HepG2 (cell line): ENCODE data around the gene ZNF230. TPM values are rescaled to one million over a fixed set of nuclear protein-coding genes. Genes with fewer than 3 reads are reported as not detected.

Experiments used
- KAT8 ChIP-seq: IDR thresholded peaks from 2 replicates; pipeline ENCODE4 v1.6.1; 2016; ENCODE audit warnings: missing genetic modification reagents, missing compliant biosample characterization
- KDM4B ChIP-seq: sonication (generic); formaldehyde crosslinking; IDR thresholded peaks from 2 replicates; pipeline ENCODE4 v1.4.0; 2020; ENCODE audit warnings: missing genetic modification reagents
- NFIB ChIP-seq: sonication (generic); formaldehyde crosslinking; IDR thresholded peaks from 2 replicates; pipeline ENCODE4 v1.9.0; 2021; ENCODE audit warnings: missing genetic modification reagents, mild to moderate bottlenecking, borderline replicate concordance
- NR2F1 ChIP-seq, 2 experiments: fragments of 450-650 bp in 1 of 2; formaldehyde crosslinking in 1 of 2; IDR thresholded peaks; 2 replicates each; pipeline versions ENCODE4 v1.5.0 to v1.6.1; 2016 to 2020; ENCODE audit warnings: mild to moderate bottlenecking in 1 of 2, missing compliant biosample characterization in 1 of 2, missing genetic modification reagents in 1 of 2, moderate library complexity in 1 of 2
- POLR2G ChIP-seq: fragments of 200-400 bp; formaldehyde crosslinking; IDR thresholded peaks from 2 replicates; pipeline ENCODE4 v1.6.1; 2018; ENCODE audit warnings: mild to moderate bottlenecking, low read depth, low read length, moderate library complexity
- RNF2 ChIP-seq: fragments of 450-650 bp; conservative IDR thresholded peaks from 2 replicates; pipeline ENCODE4 v1.6.1; 2016; ENCODE audit warnings: low read depth
- RXRB ChIP-seq: IDR thresholded peaks from 2 replicates; pipeline ENCODE4 v1.6.1; 2016; ENCODE audit warnings: borderline replicate concordance, missing genetic modification reagents, missing compliant biosample characterization
- SAFB2 ChIP-seq: sonication (generic); formaldehyde crosslinking; IDR thresholded peaks from 2 replicates; pipeline ENCODE4 v1.5.1; 2020; ENCODE audit warnings: missing genetic modification reagents, low read depth, mild to moderate bottlenecking, borderline replicate concordance
- SIN3B ChIP-seq: fragments of 150-350 bp; IDR thresholded peaks from 2 replicates; pipeline ENCODE4 v1.6.1; 2014; ENCODE audit warnings: low read length
- SRSF1 ChIP-seq: fragments of 200-400 bp; formaldehyde crosslinking; optimal IDR thresholded peaks from 2 replicates; pipeline ENCODE3; 2017; ENCODE audit warnings: mild to moderate bottlenecking, low read depth, low read length, moderate library complexity
- ZC3H4 ChIP-seq: sonication (generic); formaldehyde crosslinking; IDR thresholded peaks from 2 replicates; pipeline ENCODE4 v1.4.0; 2020; ENCODE audit warnings: missing genetic modification reagents, borderline replicate concordance
- ZNF337 ChIP-seq: sonication (generic); formaldehyde crosslinking; IDR thresholded peaks from 2 replicates; pipeline ENCODE4 v1.5.1; 2020; ENCODE audit warnings: missing genetic modification reagents, low read depth, mild to moderate bottlenecking, borderline replicate concordance
- ZNF430 ChIP-seq: sonication (generic); formaldehyde crosslinking; IDR thresholded peaks from 2 replicates; pipeline ENCODE4 v1.9.0; 2021; ENCODE audit warnings: mild to moderate bottlenecking, missing genetic modification reagents
- ZNF713 ChIP-seq: sonication (generic); formaldehyde crosslinking; IDR thresholded peaks from 2 replicates; pipeline ENCODE4 v1.4.0; 2020; ENCODE audit warnings: mild to moderate bottlenecking, missing genetic modification reagents
- ZNF782 ChIP-seq: sonication (generic); formaldehyde crosslinking; IDR thresholded peaks from 2 replicates; pipeline ENCODE4 v1.4.0; 2020; ENCODE audit warnings: missing genetic modification reagents, mild to moderate bottlenecking, borderline replicate concordance
- ZSCAN30 ChIP-seq: sonication (generic); formaldehyde crosslinking; IDR thresholded peaks from 2 replicates; pipeline ENCODE4 v1.5.0; 2020; ENCODE audit warnings: mild to moderate bottlenecking, missing genetic modification reagents
- polyA plus RNA-seq, 8 experiments: library from polyadenylated mRNA; depleted of rRNA in 3 of 8; stranded (reverse) in 7 of 8; unstranded in 1 of 8; fragments of >200 nt; fragmentation: Illumina TruSeq in 4 of 8; extraction: Trizol in 4 of 8; gene quantifications; 2 replicates each; pipeline versions ENCODE4 v1.2.1 to v1.2.3, GENCODE V29; 2011 to 2016; ENCODE audit warnings: low read depth in 4 of 8, missing spikeins in 1 of 8, mixed read lengths in 1 of 8; ENCODE audit not compliant: insufficient read depth in 1 of 8
- total RNA-seq, 5 experiments: library from RNA; depleted of rRNA; stranded (reverse); fragments of >200 nt; fragmentation: Illumina TruSeq; extraction: Trizol; gene quantifications; 2 replicates each; pipeline ENCODE4 v1.2.3, GENCODE V29; 2016; ENCODE audit warnings: low read depth in 1 of 5
- TF ChIP-seq, protein P1 (sequence below): sonication (generic); formaldehyde crosslinking; IDR thresholded peaks from 2 replicates; pipeline ENCODE4 v1.4.0; 2020; ENCODE audit warnings: missing genetic modification reagents
- TF ChIP-seq, protein P2 (sequence below): sonication (generic); IDR thresholded peaks from 2 replicates; pipeline ENCODE4 v1.6.1; 2016; ENCODE audit warnings: low read depth, borderline replicate concordance
- TF ChIP-seq, protein P3 (sequence below): sonication (generic); formaldehyde crosslinking; IDR thresholded peaks from 2 replicates; pipeline ENCODE4 v1.4.0; 2020; ENCODE audit warnings: missing genetic modification reagents
- TF ChIP-seq, protein P4 (sequence below): fragments of 450-650 bp; IDR thresholded peaks from 2 replicates; pipeline ENCODE4 v1.6.1; 2016
- TF ChIP-seq, protein P5 (sequence below): sonication (generic); formaldehyde crosslinking; conservative IDR thresholded peaks from 2 replicates; pipeline ENCODE4 v1.4.0; 2020; ENCODE audit warnings: missing genetic modification reagents
- TF ChIP-seq, protein P6 (sequence below): sonication (generic); formaldehyde crosslinking; conservative IDR thresholded peaks from 2 replicates; pipeline ENCODE4 v1.8.1; 2023; ENCODE audit warnings: missing genetic modification reagents

Gene ZNF230
- total and polyA plus RNA-seq, 2 of the 13 experiments (the other 11 are each of a cell fraction or from before 2014, with no cell fraction given) = 2.4 to 5.5 TPM

DNA sequence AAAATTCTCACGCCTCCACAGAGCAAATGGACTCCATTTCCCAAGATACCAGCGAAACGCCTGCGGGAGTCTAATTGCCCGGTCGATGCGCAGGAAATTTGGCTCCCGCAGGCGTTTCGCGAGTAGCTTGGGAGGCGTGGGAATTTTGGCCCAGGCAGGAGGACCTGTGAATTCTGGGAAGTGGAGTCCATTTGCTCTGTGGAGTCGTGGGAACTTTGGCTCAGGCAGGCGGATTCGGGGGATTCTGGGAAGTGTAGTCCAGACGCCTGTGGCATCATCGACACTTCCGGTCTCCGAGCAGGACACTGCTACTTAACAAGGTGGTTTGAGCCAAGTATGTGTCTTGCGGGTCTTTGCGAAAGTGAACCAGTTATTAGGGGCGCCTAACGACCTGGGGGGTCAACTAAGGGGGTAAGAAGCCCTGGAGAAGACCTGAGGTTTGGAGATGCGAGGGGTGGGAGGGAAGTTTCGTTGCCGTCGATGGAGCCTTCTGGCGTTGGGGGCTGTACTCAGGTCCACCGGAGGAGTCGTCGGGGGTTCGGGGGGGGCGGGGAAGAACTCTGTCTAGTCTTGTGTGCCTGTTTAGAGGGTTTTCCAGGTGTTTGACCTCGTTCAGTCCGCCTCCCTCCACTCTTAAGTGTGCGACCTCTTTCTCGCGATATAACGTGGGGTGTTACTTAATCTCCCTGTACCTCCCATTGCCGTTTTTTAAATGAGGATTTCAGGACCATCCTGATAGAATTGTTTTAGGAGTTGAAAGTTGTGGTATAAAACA, 18.7 kb upstream of the ZNF230 start, which contains the start of gene ZNF155 (continued):
- no peak for TF ChIP-seq ZNF782 (CRISPR knock-in tag)
- no peak for TF ChIP-seq NR2F1 (CRISPR knock-in tag; IDR thresholded peaks at IDR 0.05)
- no peak for TF ChIP-seq NFIB (CRISPR knock-in tag)
- no peak for TF ChIP-seq RNF2
- TF ChIP-seq RXRB (CRISPR knock-in tag) = 0 out of 2 replicates have a peak, but pooled peaks have one; percentile 20
- no peak for TF ChIP-seq SAFB2 (CRISPR knock-in tag)
- no peak for TF ChIP-seq KDM4B (CRISPR knock-in tag)
- TF ChIP-seq, protein P1, sequence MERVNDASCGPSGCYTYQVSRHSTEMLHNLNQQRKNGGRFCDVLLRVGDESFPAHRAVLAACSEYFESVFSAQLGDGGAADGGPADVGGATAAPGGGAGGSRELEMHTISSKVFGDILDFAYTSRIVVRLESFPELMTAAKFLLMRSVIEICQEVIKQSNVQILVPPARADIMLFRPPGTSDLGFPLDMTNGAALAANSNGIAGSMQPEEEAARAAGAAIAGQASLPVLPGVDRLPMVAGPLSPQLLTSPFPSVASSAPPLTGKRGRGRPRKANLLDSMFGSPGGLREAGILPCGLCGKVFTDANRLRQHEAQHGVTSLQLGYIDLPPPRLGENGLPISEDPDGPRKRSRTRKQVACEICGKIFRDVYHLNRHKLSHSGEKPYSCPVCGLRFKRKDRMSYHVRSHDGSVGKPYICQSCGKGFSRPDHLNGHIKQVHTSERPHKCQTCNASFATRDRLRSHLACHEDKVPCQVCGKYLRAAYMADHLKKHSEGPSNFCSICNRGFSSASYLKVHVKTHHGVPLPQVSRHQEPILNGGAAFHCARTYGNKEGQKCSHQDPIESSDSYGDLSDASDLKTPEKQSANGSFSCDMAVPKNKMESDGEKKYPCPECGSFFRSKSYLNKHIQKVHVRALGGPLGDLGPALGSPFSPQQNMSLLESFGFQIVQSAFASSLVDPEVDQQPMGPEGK = no peak
- TF ChIP-seq, protein P2, sequence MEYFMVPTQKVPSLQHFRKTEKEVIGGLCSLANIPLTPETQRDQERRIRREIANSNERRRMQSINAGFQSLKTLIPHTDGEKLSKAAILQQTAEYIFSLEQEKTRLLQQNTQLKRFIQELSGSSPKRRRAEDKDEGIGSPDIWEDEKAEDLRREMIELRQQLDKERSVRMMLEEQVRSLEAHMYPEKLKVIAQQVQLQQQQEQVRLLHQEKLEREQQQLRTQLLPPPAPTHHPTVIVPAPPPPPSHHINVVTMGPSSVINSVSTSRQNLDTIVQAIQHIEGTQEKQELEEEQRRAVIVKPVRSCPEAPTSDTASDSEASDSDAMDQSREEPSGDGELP = no peak
- TF ChIP-seq, protein P3, sequence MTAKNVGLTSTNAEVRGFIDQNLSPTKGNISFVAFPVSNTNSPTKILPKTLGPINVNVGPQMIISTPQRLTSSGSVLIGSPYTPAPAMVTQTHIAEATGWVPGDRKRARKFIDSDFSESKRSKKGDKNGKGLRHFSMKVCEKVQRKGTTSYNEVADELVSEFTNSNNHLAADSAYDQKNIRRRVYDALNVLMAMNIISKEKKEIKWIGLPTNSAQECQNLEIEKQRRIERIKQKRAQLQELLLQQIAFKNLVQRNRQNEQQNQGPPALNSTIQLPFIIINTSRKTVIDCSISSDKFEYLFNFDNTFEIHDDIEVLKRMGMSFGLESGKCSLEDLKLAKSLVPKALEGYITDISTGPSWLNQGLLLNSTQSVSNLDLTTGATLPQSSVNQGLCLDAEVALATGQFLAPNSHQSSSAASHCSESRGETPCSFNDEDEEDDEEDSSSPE (CRISPR knock-in tag) = no peak
- peak; percentile 43; the same call in 1 of the 2 replicates for TF ChIP-seq POLR2G
- TF ChIP-seq ZNF713 (CRISPR knock-in tag) = no peak
- TF ChIP-seq ZNF337 (CRISPR knock-in tag) = no peak
- TF ChIP-seq, protein P4, sequence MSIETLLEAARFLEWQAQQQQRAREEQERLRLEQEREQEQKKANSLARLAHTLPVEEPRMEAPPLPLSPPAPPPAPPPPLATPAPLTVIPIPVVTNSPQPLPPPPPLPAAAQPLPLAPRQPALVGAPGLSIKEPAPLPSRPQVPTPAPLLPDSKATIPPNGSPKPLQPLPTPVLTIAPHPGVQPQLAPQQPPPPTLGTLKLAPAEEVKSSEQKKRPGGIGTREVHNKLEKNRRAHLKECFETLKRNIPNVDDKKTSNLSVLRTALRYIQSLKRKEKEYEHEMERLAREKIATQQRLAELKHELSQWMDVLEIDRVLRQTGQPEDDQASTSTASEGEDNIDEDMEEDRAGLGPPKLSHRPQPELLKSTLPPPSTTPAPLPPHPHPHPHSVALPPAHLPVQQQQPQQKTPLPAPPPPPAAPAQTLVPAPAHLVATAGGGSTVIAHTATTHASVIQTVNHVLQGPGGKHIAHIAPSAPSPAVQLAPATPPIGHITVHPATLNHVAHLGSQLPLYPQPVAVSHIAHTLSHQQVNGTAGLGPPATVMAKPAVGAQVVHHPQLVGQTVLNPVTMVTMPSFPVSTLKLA = no peak
- no peak for TF ChIP-seq SIN3B
- TF ChIP-seq, protein P5, sequence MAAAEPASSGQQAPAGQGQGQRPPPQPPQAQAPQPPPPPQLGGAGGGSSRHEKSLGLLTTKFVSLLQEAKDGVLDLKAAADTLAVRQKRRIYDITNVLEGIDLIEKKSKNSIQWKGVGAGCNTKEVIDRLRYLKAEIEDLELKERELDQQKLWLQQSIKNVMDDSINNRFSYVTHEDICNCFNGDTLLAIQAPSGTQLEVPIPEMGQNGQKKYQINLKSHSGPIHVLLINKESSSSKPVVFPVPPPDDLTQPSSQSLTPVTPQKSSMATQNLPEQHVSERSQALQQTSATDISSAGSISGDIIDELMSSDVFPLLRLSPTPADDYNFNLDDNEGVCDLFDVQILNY (CRISPR knock-in tag) = no peak
- peak; percentile 64; the same call in 1 of the 2 replicates for TF ChIP-seq ZSCAN30 (CRISPR knock-in tag)
- TF ChIP-seq ZC3H4 (CRISPR knock-in tag) = no peak
- peak; percentile 56 for TF ChIP-seq KAT8 (CRISPR knock-in tag)
- no peak for TF ChIP-seq SRSF1
- TF ChIP-seq, protein P6, sequence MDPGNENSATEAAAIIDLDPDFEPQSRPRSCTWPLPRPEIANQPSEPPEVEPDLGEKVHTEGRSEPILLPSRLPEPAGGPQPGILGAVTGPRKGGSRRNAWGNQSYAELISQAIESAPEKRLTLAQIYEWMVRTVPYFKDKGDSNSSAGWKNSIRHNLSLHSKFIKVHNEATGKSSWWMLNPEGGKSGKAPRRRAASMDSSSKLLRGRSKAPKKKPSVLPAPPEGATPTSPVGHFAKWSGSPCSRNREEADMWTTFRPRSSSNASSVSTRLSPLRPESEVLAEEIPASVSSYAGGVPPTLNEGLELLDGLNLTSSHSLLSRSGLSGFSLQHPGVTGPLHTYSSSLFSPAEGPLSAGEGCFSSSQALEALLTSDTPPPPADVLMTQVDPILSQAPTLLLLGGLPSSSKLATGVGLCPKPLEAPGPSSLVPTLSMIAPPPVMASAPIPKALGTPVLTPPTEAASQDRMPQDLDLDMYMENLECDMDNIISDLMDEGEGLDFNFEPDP = no peak
- no peak for TF ChIP-seq ZNF430 (CRISPR knock-in tag)
